H4 (cell line): ENCODE measurements around the gene LENG8. TPM values are rescaled to one million over a fixed set of nuclear protein-coding genes. Genes with fewer than 3 reads are reported as not detected.
"Not testable (repeated sequence)": the region's sequence is repeated elsewhere in the genome, so short reads cannot be mapped to it uniquely, and the experiment has no call there.

ENCODE experiments used
- DNase-seq: peaks from one replicate; pipeline ENCODE4 v3.0.0-alpha.2; 2015; ENCODE audit warnings: low spot score
- total RNA-seq: library from RNA; depleted of rRNA; stranded (reverse); fragments of >200 nt; shearing (Covaris generic); gene quantifications from 2 replicates; pipeline ENCODE4 v1.2.3, GENCODE V29; 2014

The LENG8 gene
- total RNA-seq, 1 experiment from 2014 or later = 4.6 TPM

DNA sequence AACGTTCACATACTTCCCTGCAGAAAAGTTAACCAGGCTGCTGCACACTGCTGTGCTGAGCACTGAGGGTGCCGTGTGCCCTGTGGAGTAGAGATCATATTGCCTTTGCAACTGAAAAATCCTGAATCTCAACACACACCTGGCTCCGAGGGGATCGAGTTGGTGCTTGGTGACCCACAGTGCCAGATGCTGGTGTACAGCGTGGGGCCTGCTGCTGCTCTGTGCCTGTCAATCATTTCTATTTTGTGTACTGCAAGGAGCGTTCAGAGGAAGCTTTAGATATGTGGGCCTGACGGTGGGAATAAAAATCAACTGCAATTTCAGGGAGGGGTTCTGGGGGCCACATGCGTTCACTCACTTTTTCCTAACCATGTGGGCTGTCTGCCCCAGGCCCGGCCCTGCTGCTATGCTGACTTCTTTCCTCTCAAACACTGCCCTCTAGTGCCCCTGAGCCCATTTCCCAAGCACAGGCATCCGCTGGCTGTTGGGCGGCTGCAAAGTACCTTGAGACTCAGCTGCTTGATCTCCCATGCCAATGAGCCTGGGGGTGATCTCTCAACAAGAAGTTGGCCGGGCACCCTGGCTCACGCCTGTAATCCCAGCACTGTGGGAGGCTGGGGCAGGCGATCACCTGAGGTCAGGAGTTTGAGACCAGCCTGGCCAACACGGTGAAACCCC lies 9.7 kb upstream of the LENG8 start:
- peak; percentile 64 for DNase-seq

DNA sequence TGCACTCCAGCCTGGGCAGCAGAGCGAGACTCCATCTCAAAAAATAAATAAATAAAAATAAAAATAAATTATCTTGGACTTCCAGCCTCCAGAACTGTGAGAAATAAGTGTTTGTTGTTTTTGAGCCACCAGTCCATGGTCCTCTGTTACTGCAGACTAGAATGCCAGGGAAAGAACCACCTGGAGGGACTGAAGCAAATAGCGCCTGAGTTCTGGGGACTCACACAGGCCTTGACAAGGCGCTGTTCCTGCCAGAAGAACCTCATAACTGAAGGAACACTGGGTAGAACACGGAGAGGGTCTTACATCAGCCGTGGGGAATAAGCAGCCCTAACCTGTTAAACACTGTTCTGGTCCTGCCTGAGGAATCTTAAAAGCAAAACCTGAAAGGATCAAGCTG lies 8.4 kb upstream of the LENG8 start:
- DNase-seq = no peak

DNA sequence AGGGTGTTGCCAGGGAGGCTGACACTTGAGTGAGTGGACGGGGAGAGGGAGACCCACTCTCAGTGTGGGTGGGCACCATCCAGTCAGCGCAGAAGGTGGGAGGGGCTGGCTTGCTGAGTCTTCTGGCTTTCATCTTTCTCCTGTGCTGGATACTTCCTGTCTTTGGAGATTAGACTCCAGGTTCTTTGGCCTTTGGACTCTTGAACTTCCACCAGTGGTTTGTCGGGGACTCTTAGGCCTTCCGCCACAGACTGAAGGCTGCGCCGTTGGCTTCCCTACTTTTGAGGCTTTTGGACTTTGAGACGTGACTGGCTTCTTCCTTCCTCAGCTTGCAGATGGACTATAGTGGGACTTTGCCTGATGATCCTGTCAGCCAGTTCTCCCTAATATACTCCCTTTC lies 4.3 kb upstream of the LENG8 start:
- DNase-seq = no peak

DNA sequence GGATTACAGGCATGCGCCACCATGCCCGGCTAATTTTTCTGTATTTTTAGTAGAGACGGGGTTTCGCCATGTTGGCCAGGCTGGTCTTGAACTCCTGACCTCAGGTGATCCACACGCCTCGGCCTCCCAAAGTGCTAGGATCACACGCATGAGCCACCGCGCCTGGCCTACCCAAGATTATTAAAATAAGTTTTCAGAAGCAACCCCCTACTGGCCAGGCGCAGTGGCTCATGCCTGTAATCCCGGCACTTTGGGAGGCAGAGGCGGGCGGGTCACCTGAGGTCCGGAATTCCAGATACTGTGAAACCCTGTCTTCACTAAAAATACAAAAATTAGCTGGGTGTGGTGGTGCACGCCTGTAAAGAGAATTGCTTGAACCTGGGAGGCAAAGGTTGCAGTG lies 2.6 kb upstream of the LENG8 start:
- not testable (repeated sequence) for DNase-seq

DNA sequence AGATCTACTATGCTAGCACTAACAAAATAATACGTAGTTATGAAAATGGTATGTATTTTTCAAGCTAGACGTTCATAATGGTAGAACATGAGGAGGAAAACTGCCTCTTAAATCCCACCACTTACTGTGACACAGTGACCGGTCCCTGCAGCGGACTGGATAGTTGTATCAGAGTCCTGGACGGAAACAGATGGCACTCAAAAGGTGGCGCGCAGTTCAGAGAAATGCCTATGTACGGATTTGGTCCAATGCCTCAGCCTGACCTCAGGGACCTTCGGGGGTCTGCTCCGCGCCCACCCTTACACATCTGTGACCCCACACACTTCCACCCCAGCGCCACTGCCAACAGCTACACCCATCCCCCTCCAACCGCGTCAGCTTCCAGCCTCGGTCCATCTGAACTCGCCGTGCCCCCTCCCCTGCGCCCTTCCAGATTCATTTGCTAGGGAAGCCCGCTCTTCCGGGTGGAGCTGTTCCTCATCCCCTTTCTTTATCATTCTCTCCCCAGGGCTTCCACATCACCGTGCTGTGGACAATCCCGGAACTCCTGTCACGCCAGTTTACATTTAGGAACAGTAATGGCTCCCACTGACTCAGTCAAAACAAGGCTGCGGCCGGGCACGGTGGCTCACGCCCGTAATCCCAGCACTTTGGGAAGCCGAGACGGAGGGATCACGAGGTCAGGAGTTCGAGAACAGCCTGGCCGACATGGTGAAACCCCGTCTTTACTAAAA lies 792 bp upstream of the LENG8 start:
- peak; percentile 60 for DNase-seq

DNA sequence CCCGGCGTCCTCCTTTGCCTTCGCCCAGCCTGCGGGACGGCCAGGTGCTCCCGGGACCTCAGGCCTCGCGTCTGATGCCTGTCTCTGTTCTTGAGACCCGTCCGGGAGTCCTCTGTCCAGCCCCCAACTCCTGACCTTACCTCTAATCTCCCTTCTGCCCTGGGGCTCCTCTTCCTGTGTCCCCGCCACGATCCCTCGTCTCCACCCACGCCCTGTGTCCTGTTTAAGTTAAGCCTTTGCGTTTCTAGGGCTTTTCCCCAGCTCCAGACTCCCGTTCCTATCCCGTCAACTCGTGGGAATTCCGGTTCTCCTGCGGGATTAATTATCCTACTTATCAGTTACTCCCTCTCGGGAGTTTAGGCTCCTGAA lies 686 bp downstream of the LENG8 start:
- DNase-seq = no peak

DNA sequence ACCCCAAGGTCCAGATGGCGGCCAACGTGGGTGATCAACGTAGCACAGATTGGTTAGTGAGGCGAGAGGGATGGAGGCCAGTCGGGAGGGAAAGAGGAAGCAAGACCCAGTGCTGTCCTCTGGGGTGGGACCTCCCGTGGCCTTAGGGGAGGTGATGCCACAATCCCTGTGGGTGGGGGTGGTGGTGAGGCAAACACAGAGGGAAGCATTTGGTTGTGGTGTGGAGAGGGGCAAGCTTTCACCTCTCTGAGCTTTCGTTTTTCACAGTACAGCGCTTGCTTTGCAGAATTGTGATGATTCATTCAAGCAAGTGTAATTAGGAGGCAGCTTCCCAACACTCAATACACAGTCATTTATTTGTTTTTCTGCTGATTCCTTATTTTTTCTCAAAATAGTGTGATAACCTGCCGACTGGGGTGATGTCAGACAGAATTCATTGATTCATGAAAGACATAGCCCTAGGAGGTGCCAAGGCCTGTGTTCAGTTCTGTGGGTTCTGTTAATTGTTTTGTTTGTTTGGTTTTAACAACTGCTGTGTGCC lies 2.4 kb downstream of the LENG8 start:
- no peak for DNase-seq

DNA sequence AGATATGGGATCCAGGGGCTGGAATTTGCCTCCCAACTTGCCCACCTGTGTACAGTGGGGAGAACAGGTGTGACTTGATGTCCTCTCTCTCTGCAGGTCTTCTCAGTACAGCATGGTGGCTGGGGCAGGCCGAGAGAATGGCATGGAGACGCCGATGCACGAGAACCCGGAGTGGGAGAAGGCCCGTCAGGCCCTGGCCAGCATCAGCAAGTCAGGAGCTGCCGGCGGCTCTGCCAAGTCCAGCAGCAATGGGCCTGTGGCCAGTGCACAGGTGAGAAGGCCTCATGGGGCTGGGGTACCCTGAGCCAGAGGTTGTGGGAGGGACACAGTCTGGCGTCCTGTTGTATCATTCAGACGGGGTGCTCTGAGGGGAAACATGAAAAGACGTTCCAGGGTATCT lies 3.0 kb downstream of the LENG8 start:
- DNase-seq = no peak

DNA sequence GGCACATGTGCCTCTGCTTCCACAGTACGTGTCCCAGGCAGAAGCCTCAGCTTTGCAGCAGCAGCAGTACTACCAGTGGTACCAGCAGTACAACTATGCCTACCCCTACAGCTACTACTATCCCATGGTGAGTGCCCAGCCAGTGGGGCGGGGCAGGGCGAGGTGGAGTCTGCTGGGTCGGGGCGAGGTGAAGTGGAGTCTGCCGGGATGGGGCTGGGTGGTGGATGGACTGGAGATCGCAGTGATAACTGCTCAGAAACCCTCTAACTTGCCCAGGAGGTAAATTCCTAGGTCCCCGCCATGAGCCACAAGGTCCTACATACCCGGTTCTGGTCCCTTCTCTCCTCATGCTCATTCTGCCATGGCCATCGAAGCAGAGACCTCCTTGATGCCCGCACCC lies 3.6 kb downstream of the LENG8 start:
- no peak for DNase-seq

DNA sequence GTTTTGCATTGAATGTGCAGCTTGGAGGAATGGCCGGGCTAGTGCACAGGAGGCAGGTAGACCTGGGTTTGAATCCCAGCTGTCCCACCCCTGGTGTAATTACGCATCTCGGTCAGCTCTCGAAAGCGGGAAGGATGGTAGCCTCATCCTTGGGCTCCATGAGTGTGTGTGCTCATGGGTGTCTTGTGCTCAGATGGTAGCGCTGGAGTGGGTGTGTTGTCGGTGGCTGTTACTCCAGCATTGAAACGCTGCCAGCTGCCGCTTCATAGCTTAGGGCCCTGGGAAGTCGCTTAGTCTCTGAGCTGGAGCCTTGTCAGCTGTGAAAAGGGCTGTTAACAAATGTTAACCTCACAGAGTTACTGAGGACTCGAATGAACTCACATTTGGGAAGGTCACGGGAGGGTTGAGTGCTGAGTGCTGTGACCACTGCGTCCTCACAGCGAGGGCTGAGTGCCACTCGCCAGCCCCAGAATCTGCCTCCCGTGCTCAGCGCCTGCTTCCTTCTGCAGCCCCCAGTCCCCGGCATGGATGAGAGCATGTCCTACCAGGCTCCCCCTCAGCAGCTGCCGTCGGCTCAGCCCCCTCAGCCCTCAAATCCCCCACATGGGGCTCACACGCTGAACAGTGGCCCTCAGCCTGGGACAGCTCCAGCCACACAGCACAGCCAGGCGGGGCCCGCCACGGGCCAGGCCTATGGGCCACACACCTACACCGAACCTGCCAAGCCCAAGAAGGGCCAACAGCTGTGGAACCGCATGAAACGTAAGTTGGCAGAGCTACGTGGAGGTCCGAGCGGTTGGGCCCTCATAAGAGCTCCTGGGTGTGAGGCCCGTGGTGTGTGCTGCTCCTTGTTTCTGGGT lies 5.2 kb downstream of the LENG8 start:
- no peak for DNase-seq

DNA sequence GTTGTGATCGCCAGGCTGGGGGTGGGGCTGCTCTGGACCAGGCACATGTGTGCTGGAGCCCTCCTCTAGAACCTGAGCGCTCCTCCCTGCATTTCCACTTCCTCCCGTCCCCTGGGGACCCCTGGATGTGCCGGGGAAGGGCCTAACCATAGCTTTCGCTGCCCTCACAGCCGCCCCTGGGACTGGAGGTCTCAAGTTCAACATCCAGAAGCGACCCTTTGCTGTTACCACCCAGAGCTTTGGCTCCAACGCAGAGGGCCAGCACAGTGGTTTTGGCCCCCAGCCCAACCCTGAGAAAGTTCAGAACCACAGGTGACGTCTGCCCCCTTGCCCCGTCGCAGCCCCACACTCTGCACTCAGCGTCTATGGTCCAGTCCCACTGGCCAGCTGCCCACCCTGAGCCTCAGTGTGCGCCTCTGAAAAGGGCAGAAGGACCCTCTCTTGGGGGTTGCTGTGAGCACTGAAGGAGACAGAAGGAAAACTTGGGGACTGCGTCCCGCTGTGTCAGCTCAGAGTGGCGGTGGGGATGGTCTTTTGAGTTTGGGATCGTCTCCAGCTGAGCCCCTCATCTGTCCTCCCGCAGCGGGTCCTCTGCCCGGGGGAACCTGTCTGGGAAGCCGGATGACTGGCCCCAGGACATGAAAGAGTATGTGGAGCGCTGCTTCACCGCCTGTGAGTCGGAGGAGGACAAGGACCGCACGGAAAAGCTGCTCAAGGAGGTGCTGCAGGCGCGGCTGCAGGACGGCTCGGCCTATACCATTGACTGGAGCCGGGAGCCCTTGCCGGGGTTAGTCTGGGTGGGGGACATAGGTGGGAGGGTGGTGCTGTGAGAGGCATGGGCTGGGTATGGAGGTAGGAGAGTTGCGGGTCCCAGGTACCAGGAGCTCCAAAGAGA lies 6.0 kb downstream of the LENG8 start:
- no peak for DNase-seq

DNA sequence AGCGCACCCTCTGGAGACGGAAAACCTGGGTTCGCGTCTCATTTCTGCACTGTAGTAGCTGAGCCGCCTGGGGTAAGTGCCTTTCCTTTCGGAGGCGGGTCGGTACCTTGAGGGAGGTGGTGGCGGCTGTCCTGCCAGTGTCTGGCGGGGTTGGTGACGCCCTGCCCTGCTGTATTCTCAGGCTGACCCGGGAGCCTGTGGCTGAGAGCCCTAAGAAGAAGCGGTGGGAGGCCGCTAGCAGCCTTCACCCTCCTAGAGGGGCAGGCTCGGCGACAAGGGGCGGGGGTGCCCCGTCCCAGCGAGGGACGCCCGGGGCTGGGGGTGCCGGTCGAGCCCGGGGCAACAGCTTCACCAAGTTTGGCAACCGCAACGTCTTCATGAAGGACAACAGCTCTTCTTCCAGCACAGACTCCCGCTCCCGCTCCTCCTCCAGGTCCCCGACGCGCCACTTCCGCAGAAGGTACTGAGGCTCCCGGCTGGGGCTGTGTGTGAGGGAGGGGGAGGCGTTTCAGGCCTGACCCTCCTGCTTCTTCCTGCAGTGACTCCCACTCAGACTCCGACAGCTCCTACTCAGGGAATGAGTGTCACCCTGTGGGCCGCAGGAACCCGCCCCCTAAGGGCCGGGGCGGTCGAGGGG lies 6.9 kb downstream of the LENG8 start:
- no peak for DNase-seq

DNA sequence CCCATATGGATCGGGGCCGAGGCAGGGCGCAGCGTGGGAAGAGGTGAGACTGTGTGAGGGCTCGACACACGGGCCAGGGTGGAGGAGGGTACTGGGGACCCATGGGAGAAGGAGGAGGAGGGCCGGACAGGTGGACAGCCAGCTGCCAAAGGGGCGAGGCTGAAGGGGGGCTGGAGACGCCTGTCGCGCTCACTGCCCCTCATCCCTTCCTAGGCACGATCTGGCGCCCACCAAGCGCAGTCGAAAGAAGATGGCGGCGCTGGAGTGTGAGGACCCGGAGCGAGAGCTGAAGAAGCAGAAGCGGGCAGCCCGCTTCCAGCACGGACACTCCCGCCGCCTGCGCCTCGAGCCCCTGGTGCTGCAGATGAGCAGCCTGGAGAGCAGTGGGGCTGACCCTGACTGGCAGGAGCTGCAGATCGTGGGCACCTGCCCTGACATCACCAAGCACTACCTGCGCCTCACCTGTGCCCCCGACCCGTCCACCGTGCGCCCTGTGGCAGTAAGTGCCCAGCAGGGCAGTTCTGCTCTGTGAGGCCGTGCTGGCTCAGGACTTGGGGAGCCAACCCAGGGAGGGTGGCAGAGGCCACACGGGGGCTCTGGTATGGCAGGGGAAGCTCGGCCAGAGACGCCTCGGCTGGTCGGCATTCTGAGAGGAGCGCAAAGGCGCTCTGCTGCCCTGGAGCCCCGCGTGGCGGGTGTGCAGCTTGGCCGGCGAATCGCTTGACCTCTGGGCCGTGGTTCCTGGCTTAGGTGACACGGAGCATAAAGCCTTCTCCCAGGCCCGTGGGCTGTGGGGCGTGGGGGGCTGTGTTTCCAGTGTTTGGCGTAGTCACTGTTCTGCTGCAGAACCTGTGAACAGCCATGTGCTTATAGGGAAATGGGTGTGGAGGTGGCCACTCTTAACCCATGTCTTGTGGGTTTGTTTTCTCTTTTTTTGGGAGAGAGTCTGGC lies 7.7 kb downstream of the LENG8 start:
- no peak for DNase-seq

DNA sequence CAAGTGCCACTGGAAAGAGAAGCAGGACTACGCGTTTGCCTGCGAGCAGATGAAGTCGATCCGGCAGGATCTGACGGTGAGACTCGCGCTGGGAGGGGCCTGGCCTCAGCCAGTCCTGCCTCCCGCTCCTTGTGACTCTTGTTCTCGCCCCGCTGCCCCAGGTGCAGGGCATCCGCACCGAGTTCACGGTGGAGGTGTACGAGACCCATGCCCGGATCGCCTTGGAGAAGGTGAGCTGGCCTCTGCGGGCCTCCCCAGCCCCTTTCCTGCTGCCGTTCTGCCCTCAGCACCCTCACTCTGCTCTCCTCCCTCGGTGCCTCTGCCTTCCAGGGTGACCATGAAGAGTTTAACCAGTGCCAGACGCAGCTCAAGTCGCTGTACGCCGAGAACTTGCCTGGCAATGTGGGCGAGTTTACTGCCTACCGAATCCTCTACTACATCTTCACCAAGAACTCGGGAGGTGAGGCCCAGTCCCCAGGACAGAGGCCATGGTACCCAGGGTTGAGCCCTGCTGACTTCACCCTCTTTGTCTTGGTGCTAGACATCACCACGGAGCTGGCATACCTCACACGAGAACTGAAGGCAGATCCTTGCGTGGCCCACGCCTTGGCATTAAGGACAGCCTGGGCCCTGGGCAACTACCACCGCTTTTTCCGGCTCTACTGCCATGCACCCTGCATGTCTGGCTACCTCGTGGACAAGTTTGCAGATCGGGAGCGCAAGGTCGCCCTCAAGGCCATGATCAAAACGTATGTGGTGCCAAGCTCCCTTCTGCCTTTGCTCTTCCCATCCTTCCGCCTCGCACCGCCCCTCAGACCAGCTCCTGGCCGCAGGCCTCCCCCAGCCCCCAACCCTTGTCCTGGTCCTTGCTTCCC lies 9.0 kb downstream of the LENG8 start:
- DNase-seq = peak; percentile 17

DNA sequence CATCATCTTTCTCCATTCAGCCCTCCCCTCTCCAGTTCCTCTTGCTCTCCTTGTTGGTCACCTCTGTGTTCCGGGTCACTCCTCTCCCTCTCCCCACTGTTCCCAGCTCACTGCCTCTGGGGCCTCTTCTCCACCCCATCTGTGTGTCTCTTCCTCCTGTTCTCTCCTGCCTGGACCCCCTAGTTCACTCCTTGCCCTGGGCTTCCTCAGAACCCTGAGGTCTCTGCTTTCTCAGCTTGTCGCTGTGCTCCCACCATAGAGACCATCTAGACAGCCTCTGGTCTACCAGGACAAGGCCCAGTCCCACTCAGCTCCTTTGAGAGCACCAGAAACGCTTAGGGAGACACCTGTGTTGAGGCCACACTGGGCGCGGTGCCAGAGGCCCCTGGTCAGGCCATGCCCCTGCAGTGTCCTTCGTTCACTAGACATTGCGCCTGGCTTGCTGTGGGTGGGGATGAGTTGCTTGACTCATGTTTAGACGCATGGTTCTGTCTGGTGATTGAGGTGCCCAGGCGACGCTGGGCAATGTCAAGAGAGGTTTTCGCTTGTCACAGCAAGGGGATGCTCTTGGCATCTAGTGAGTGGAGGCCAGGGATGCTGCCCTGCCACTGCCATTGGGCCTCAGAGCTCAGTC lies 9.8 kb downstream of the LENG8 start:
- DNase-seq = peak; percentile 17

DNA sequence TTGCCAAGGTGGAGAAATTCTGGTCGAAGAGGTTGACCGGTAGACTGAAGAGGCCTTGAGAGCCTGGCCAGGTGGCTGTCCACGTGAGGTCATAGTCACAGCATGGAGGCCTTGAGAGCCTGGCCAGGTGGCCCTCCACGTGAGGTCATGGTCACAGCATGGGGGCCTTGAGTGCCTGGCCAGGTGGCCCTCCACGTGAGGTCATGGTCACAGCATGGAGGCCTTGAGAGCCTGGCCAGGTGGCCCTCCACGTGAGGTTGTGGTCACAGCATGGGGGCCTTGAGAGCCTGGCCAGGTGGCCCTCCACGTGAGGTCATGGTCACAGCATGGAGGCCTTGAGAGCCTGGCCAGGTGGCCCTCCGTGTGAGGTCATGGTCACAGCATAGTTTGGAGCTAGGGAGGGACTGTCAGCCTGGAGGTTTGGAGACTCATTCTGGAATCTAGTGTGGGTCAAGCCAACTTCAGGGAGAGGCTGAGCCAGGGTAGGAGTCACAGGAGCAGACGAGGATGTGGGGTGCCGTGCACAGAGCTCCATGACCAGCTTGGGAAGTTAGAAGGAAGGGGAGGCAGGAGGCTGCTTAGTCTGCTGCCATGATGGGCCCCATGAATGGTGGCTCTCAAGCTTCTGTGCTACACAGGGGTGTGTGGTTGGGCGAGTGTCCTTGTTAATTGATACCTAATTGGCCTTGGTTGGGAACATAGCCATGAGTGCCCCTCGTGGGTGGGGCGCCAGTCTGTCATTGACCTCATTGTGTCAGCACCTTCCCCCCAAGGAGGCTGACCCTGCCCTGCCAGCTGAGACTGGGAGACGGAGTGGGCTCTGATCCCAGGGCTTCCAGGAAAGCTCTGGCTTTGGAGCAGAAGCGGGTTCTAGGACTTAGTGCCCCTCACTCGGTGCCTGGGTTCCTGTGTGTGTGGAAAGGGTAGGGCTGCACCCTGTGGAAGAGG lies 10.6 kb downstream of the LENG8 start:
- DNase-seq = peak; percentile 19
